HCT116 (cell line): ENCODE measurements around the gene MAP1LC3C. TPM values are rescaled to one million over a fixed set of nuclear protein-coding genes. Genes with fewer than 3 reads are reported as not detected.

Source experiments
- ATAC-seq: fragments of 200-7000 bp; cut with Tn5 transposase; 2 replicates; pipeline ENCODE4 v1.9.1; 2020; ENCODE audit warnings: mild to moderate bottlenecking, moderate library complexity
- BruUV-seq: library from RNA; stranded (reverse); fragments of 400-500 nt; replicated peaks from 2 replicates; lab custom pipeline; 2021; lab: Mats Ljungman, UMichigan
- CTCF ChIA-PET: fragments of 300-600 bp; sonication (Branson Sonifier 250); formaldehyde crosslinking; loops from one replicate; lab custom pipeline; 2021; ENCODE audit warnings: antibody characterized with exemption; lab: Charles Lee
- POLR2A ChIA-PET: fragments of 300-600, 350-600 bp; sonication (Branson Sonifier 250); formaldehyde crosslinking; loops from one replicate; lab custom pipeline; 2021; ENCODE audit warnings: antibody characterized with exemption; lab: Charles Lee
- RAD21 ChIA-PET, 2 experiments: fragments of 300-600 bp; sonication (Branson Sonifier 250); formaldehyde crosslinking; loops; one replicate each; lab custom pipeline; 2023; ENCODE audit warnings: low total read pairs in 2 of 2; ENCODE audit not compliant: uncharacterized antibody in 2 of 2, unreplicated experiment in 2 of 2, low non-redundant PET in 1 of 2; lab: Charles Lee
- DNase-seq: peaks from one replicate; pipeline ENCODE4 v3.0.0-alpha.2; 2010; ENCODE audit warnings: low read depth, low spot score
- H2AFZ ChIP-seq: fragments of 200-600 bp; shearing (Covaris generic), sonication (generic); 2 replicates; pipeline ENCODE4 v1.6.1; 2017; ENCODE audit warnings: low read depth, mixed run types, mixed read lengths, antibody characterized with exemption, low read length; ENCODE audit not compliant: poor library complexity, severe bottlenecking
- H3K27ac ChIP-seq: 2 replicates; pipeline ENCODE4 v1.5.1; 2012; ENCODE audit warnings: low read depth, low read length
- H3K27me3 ChIP-seq: fragments of 200-600 bp; sonication (generic); 2 replicates; pipeline ENCODE4 v1.6.1; 2016; ENCODE audit warnings: mixed run types, low read length, mixed read lengths; ENCODE audit not compliant: insufficient read depth
- H3K36me3 ChIP-seq, 2 experiments: fragments of 200-500 bp in 1 of 2; fragments of 200-600 bp in 1 of 2; sonication (Bioruptor generic) in 1 of 2; sonication (generic) in 1 of 2; 2 replicates each; pipeline versions ENCODE4 v1.5.1 to v1.6.1; 2014 to 2016; ENCODE audit warnings: low read length in 2 of 2, inconsistent platforms in 1 of 2, mixed read lengths in 1 of 2, mixed run types in 1 of 2; ENCODE audit not compliant: insufficient read depth in 2 of 2, control insufficient read depth in 1 of 2
- H3K4me1 ChIP-seq, 2 experiments: fragments of 200-600 bp in 1 of 2; sonication (generic) in 1 of 2; 2 replicates each; pipeline versions ENCODE4 v1.5.1 to v1.6.1; 2012 to 2017; ENCODE audit warnings: low read length in 2 of 2, inconsistent platforms in 1 of 2, mild to moderate bottlenecking in 1 of 2, mixed read lengths in 1 of 2, mixed run types in 1 of 2, moderate library complexity in 1 of 2; ENCODE audit not compliant: insufficient read depth in 2 of 2, control insufficient read depth in 1 of 2
- H3K4me2 ChIP-seq: fragments of 200-600 bp; sonication (generic); 2 replicates; pipeline ENCODE4 v1.6.1; 2017; ENCODE audit warnings: mixed run types, low read length, mixed read lengths
- H3K4me3 ChIP-seq, 2 experiments: fragments of 200-600 bp in 1 of 2; sonication (generic) in 1 of 2; replicated peaks in 1 of 2; 2 replicates each; pipeline ENCODE4 v1.5.1; 2011 to 2016; ENCODE audit warnings: low read length in 2 of 2, control low read depth in 1 of 2, low read depth in 1 of 2, mild to moderate bottlenecking in 1 of 2, mixed read lengths in 1 of 2, mixed run types in 1 of 2
- H3K79me2 ChIP-seq: fragments of 200-600 bp; sonication (generic); 2 replicates; pipeline ENCODE4 v1.6.1; 2017; ENCODE audit warnings: mild to moderate bottlenecking, mixed run types, low read length, moderate library complexity, mixed read lengths; ENCODE audit not compliant: insufficient read depth
- H3K9ac ChIP-seq: fragments of 200-600 bp; sonication (generic); 2 replicates; pipeline ENCODE4 v1.6.1; 2016; ENCODE audit warnings: low read length, mixed read lengths
- H3K9me2 ChIP-seq: fragments of 200-600 bp; sonication (generic), shearing (Covaris generic); 2 replicates; pipeline ENCODE4 v1.6.1; 2017; ENCODE audit warnings: mixed run types, mild to moderate bottlenecking, moderate library complexity; ENCODE audit not compliant: insufficient read depth
- H3K9me3 ChIP-seq, 2 experiments: fragments of 200-500 bp in 1 of 2; fragments of 200-600 bp in 1 of 2; sonication (Bioruptor generic) in 1 of 2; sonication (generic) in 1 of 2; 2 replicates each; pipeline ENCODE4 v1.6.1; 2014 to 2017; ENCODE audit warnings: low read length in 2 of 2, mixed read lengths in 2 of 2, inconsistent platforms in 1 of 2, low read depth in 1 of 2, mild to moderate bottlenecking in 1 of 2, mixed run types in 1 of 2, moderate library complexity in 1 of 2; ENCODE audit not compliant: control insufficient read depth in 1 of 2, insufficient read depth in 1 of 2
- H4K20me1 ChIP-seq: fragments of 200-600 bp; sonication (generic), shearing (Covaris generic); 2 replicates; pipeline ENCODE4 v1.6.1; 2017; ENCODE audit warnings: mixed run types, mild to moderate bottlenecking, moderate library complexity; ENCODE audit not compliant: insufficient read depth
- MAX ChIP-seq: IDR thresholded peaks from 2 replicates; pipeline ENCODE4 v1.6.1; 2012
- POLR2A ChIP-seq: IDR thresholded peaks from 2 replicates; pipeline ENCODE4 v1.7.0; 2011; ENCODE audit warnings: borderline replicate concordance; ENCODE audit not compliant: insufficient read depth, insufficient read length; ENCODE audit errors: extremely low read depth
- ZBTB33 ChIP-seq: IDR thresholded peaks from 2 replicates; pipeline ENCODE4 v1.6.1; 2011; ENCODE audit warnings: mild to moderate bottlenecking, low read length, moderate library complexity; ENCODE audit not compliant: insufficient replicate concordance; ENCODE audit errors: extremely low read depth
- intact Hi-C: fragments of 100-400 bp; cut with micrococcal nuclease; formaldehyde crosslinking; loops from 2 replicates; pipeline ENCODE4 v1.10.0; 2022
- total RNA-seq: library from RNA; stranded (reverse); gene quantifications from one replicate; pipeline ENCODE4 v1.2.1, GENCODE V29; 2021; ENCODE audit not compliant: unreplicated experiment

Gene MAP1LC3C
- total RNA-seq, 1 experiment from 2014 or later = not detected

- Histone ChIP-seq H3K36me3 (no peaks in the 10 kb centered on the region), H3K9me3 (no peaks in the 10 kb centered on the region), H3K27ac (no peak overlapping the region), H3K4me1 (no peaks in the 10 kb centered on the region), H4K20me1 (no peaks in the 10 kb centered on the region), H3K9ac (no peak overlapping the region), H3K79me2 (no peaks in the 10 kb centered on the region), H3K4me3 (no peak overlapping the region)
- intact Hi-C loops = no loop called here
- no TSS peak for BruUV-seq
- ChIA-PET CTCF (interaction anchor here (0.9 to 1.1 kb wide), 2 partner anchors 122 to 405 kb away, joined by 3 read pairs; no protein-coding TSS in a partner anchor), POLR2A (no interaction called here)
- no peak for ATAC-seq
- no peak for TF ChIP-seq MAX
- TF ChIP-seq, all 23 proteins: peak for 0
- no peaks in the 10 kb centered on the region for H3K9me2 ChIP-seq
- no peak for DNase-seq
- no peaks in the 10 kb centered on the region for H3K27me3 ChIP-seq
- RAD21 ChIA-PET = no interaction called here
- no peak overlapping the region for H2AFZ ChIP-seq
- H3K4me2 ChIP-seq = no peak overlapping the region
These were observed 17.6 kb upstream of the MAP1LC3C start for GRCh38 chr1:242016479-242016878.

GRCh38 chr1:242011894-242012660 is 13.2 kb upstream of the MAP1LC3C start:
- TF ChIP-seq ZBTB33 = no peak
- no peak for TF ChIP-seq POLR2A
- TF ChIP-seq, all 23 proteins: peak for 0
- intact Hi-C loops = no loop called here
- no peaks in the 10 kb centered on the region for H4K20me1 ChIP-seq
- H3K27me3 ChIP-seq = no peaks in the 10 kb centered on the region
- H3K4me2 ChIP-seq = no peak overlapping the region
- ChIA-PET POLR2A (no interaction called here), RAD21 (no interaction called here), CTCF (no interaction called here)
- no peaks in the 10 kb centered on the region for H3K79me2 ChIP-seq
- no peaks in the 10 kb centered on the region for H3K9me3 ChIP-seq
- H3K27ac ChIP-seq = no peak overlapping the region
- H3K36me3 ChIP-seq = no peaks in the 10 kb centered on the region
- H3K4me3 ChIP-seq = no peak overlapping the region
- ATAC-seq = no peak
- no peaks in the 10 kb centered on the region for H3K4me1 ChIP-seq
- BruUV-seq = no TSS peak
- no peak overlapping the region for H3K9ac ChIP-seq
- no peak for DNase-seq
- H2AFZ ChIP-seq = no peak overlapping the region
- H3K9me2 ChIP-seq = no peaks in the 10 kb centered on the region
